GM18907 (cell line): ENCODE data around the gene TNS2.
A peak's percentile ranks its signal among the peaks of the same experiment; 100 is the strongest.
"Not testable (repeated sequence)": the region's sequence is repeated elsewhere in the genome, so short reads cannot be mapped to it uniquely, and the experiment has no call there.

Source experiments
- ATAC-seq: cut with Tn5 transposase; IDR thresholded peaks from one replicate; pipeline ENCODE4 v1.9.1; 2021; ENCODE audit warnings: mild to moderate bottlenecking, moderate library complexity; ENCODE audit not compliant: unreplicated experiment

TNS2 gene

GRCh38 chr12:53093777-53094393 lies 44.0 kb downstream of the TNS2 start:
- ATAC-seq = no peak

- no peak for ATAC-seq
Observed at GRCh38 chr12:53094394-53094787, 44.5 kb downstream of the TNS2 start.

GRCh38 chr12:53094796-53095595 lies 45.1 kb downstream of the TNS2 start:
- ATAC-seq = not testable (repeated sequence)

GRCh38 chr12:53095596-53095895 lies 45.7 kb downstream of the TNS2 start:
- not testable (repeated sequence) for ATAC-seq

- no peak for ATAC-seq
Observed at GRCh38 chr12:53096089-53096741, 46.4 kb downstream of the TNS2 start.

- ATAC-seq = no peak
Observed at GRCh38 chr12:53096759-53097158, 46.9 kb downstream of the TNS2 start.

GRCh38 chr12:53097207-53097563 lies 47.3 kb downstream of the TNS2 start:
- no peak for ATAC-seq

GRCh38 chr12:53097564-53098353 lies 47.9 kb downstream of the TNS2 start, which contains the start of gene IGFBP6:
TSS of gene IGFBP6 (plus strand) at chr12:53097667. CDS start at chr12:53097718, 51 bp downstream.
- ATAC-seq = no peak

- no peak for ATAC-seq
Observed at GRCh38 chr12:53098354-53098981, 48.6 kb downstream of the TNS2 start.

- peak; percentile 33 for ATAC-seq
Observed at GRCh38 chr12:53099071-53099882, 49.4 kb downstream of the TNS2 start.

GRCh38 chr12:53100466-53101151 lies 50.7 kb downstream of the TNS2 start:
- no peak for ATAC-seq

GRCh38 chr12:53101266-53101665 lies 51.4 kb downstream of the TNS2 start:
- no peak for ATAC-seq

- no peak for ATAC-seq
Observed at GRCh38 chr12:53101931-53102781, 52.3 kb downstream of the TNS2 start.

GRCh38 chr12:53102883-53103807 lies 53.3 kb downstream of the TNS2 start, which contains the start of gene SOAT2:
TSS of gene SOAT2 (plus strand) at chr12:53103486. CDS start at chr12:53103578, 92 bp downstream.
- peak; percentile 67 for ATAC-seq

GRCh38 chr12:53103860-53104305 lies 54.0 kb downstream of the TNS2 start:
- peak; percentile 52 for ATAC-seq

- ATAC-seq = no peak
Observed at GRCh38 chr12:53105256-53105655, 55.4 kb downstream of the TNS2 start.
